Fibroblast of lung (primary cell): ENCODE results near the gene UTP11.

Experiments used
- EZH2 ChIP-seq: IDR thresholded peaks from 2 replicates; pipeline ENCODE4 v1.5.1; 2012; ENCODE audit warnings: low read length, control low read depth, mild to moderate bottlenecking; ENCODE audit errors: missing control alignments
- TF ChIP-seq, protein P1 (sequence below), 2 donors: IDR thresholded peaks in 1 of 2; conservative IDR thresholded peaks in 1 of 2; 1 replicate in 1 of 2; 2 replicates in 1 of 2; pipeline ENCODE4 v1.5.1; 2011 to 2012; ENCODE audit warnings: low read length in 2 of 2, control low read depth in 1 of 2, inconsistent platforms in 1 of 2, low read depth in 1 of 2, mild to moderate bottlenecking in 1 of 2

DNA sequence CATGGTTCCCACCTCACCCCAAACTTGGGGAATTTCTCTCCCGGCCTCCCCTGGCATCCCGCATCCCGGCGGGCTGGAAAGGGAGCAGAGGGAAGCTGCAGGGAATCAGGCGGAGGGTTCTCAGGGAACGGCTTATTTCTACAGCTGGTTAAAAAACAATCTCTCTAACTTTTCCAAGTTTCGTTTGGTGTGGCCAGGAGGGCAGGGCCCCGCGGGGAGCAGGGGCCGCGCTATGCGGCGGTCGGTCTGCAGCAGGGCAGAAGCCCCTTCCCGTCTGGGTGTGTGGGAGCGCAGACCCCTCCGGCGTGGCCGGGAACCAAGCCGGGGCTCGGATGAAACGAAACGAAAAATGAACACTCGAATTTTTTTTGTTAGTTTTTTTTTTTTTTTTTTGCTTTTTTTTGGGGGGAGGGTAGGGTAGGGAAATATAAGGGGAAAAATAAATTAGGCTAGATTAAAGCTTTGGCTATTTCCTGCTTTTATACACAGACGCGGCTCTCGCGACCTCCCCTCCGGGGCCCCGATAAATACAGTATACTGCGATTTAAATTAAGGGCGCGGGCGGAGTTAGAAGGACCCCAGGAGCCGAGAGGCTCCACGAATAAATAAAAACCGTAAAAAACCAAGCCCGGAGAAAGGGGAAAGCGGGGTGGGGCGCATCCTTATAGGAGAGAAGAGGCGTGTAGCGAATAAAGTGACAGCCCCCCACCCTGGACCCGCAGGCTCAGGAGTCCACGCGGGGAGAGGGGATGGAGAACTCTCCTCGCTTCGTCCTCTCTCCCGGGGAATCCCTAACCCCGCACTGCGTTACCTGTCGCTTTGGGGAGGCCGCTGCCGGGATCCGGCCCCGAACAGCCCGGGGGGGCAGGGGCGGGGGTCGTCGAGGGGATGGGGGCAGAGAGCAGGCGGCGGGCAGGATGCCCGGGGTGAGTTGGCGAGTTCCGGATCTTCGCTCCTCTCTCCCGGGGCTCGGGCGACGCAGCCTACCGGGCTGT lies 32.0 kb downstream of the UTP11 start:
- TF ChIP-seq, protein P1, sequence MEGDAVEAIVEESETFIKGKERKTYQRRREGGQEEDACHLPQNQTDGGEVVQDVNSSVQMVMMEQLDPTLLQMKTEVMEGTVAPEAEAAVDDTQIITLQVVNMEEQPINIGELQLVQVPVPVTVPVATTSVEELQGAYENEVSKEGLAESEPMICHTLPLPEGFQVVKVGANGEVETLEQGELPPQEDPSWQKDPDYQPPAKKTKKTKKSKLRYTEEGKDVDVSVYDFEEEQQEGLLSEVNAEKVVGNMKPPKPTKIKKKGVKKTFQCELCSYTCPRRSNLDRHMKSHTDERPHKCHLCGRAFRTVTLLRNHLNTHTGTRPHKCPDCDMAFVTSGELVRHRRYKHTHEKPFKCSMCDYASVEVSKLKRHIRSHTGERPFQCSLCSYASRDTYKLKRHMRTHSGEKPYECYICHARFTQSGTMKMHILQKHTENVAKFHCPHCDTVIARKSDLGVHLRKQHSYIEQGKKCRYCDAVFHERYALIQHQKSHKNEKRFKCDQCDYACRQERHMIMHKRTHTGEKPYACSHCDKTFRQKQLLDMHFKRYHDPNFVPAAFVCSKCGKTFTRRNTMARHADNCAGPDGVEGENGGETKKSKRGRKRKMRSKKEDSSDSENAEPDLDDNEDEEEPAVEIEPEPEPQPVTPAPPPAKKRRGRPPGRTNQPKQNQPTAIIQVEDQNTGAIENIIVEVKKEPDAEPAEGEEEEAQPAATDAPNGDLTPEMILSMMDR (conservative IDR thresholded peaks at IDR 0.05 in 1 of 2, IDR thresholded peaks at IDR 0.05 in 1 of 2; ENCODE audit: low read depth in 1 of 2, low read length in 2 of 2), result no peak
- peak; percentile 82 for TF ChIP-seq EZH2
